ENCODE data around the gene HDAC4.

- TF ChIP-seq ESRRA (IDR thresholded peaks at IDR 0.05; ENCODE audit: low read length) (no peak), BHLHE40 (IDR thresholded peaks at IDR 0.05; ENCODE audit: borderline replicate concordance in 1 of 2, low read depth in 2 of 2, low read length in 1 of 2) (no peak)
Measured at GRCh38 chr2:239029958-239030357, 370.9 kb downstream of the HDAC4 start.

All from GM12878 (cell line).